ENCODE results near the gene FHAD1. TPM values are rescaled to one million over a fixed set of nuclear protein-coding genes. Genes with fewer than 3 reads are reported as not detected.

Gene FHAD1
- total and polyA plus RNA-seq, 9 of the 15 experiments (the other 6 are each of a cell fraction or from before 2014, with no cell fraction given): 0.32 to 2.1 (median 1.5) TPM; not detected in 1

DNA sequence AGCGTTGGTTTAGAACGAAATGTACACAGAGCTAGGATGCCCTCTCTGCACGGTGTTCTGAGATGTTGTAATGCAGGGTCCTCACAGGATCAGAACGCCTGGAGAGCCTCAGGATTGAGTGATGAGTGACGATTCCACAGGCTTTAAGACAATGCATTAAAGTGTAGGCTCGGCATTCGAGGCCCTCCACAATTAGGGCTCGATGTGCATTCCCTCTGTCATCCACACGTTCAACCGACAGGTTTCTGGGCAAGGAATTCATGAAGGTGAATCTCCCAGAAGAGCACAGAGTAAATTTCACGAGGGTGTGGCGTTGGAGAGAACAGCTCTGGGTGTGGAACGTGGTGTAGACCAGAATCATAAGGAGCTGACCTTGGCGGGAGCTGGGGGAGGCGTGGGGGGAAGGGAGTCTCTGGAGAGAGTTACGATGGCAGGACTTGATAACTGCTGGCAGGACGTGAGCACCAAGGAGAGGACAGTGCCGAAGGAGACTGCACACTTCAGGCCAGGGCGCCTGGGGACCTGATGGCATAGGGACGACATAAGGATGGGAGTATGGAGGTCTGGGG is 111.6 kb downstream of the FHAD1 start (continued):
- no peak for TF ChIP-seq ILF3 (IDR thresholded peaks at IDR 0.05; ENCODE audit: borderline replicate concordance)
- peak; percentile 58; the same call in 1 of the 2 replicates for TF ChIP-seq NCOR1 (IDR thresholded peaks at IDR 0.05)
- no peak for TF ChIP-seq ZNF143 (CRISPR knock-in tag; IDR thresholded peaks at IDR 0.05)
- no peak for TF ChIP-seq FIP1L1 (IDR thresholded peaks at IDR 0.05; ENCODE audit: low read depth, low read length, poor library complexity, severe bottlenecking)
- TF ChIP-seq, protein P1, sequence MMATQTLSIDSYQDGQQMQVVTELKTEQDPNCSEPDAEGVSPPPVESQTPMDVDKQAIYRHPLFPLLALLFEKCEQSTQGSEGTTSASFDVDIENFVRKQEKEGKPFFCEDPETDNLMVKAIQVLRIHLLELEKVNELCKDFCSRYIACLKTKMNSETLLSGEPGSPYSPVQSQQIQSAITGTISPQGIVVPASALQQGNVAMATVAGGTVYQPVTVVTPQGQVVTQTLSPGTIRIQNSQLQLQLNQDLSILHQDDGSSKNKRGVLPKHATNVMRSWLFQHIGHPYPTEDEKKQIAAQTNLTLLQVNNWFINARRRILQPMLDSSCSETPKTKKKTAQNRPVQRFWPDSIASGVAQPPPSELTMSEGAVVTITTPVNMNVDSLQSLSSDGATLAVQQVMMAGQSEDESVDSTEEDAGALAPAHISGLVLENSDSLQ (IDR thresholded peaks at IDR 0.05): no peak
- peak; percentile 37; the same call in 1 of the 2 replicates for TF ChIP-seq TEAD4 (IDR thresholded peaks at IDR 0.05; ENCODE audit: low read length)
- TF ChIP-seq TEAD4 (CRISPR knock-in tag; IDR thresholded peaks at IDR 0.05; ENCODE audit: borderline replicate concordance): no peak
- TF ChIP-seq TBL1XR1 (IDR thresholded peaks at IDR 0.05; ENCODE audit: low read length in 2 of 2): peak in 1 of 2 experiments; percentile 21; a peak in 1 of 4 replicates
- no peak for TF ChIP-seq NFIC (IDR thresholded peaks at IDR 0.05)
- no peak for TF ChIP-seq LCOR (CRISPR knock-in tag; IDR thresholded peaks at IDR 0.05)
- TF ChIP-seq, protein P2, sequence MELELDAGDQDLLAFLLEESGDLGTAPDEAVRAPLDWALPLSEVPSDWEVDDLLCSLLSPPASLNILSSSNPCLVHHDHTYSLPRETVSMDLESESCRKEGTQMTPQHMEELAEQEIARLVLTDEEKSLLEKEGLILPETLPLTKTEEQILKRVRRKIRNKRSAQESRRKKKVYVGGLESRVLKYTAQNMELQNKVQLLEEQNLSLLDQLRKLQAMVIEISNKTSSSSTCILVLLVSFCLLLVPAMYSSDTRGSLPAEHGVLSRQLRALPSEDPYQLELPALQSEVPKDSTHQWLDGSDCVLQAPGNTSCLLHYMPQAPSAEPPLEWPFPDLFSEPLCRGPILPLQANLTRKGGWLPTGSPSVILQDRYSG (tag; conservative IDR thresholded peaks at IDR 0.05; ENCODE audit: low read depth): no peak
- no peak for TF ChIP-seq MEF2A (IDR thresholded peaks at IDR 0.05; ENCODE audit: control insufficient read depth, low read depth, low read length)
- TF ChIP-seq CHD2 (IDR thresholded peaks at IDR 0.05; ENCODE audit: low read depth, low read length): no peak
- peak; percentile 13 for TF ChIP-seq POU5F1 (IDR thresholded peaks at IDR 0.05; ENCODE audit: borderline replicate concordance, low read depth, low read length, partially characterized antibody)
- TF ChIP-seq NFATC3 (IDR thresholded peaks at IDR 0.05): no peak
- TF ChIP-seq RBM39 (optimal IDR thresholded peaks at IDR 0.05; ENCODE audit: low read depth, low read length): no peak
- TF ChIP-seq TOE1 (IDR thresholded peaks at IDR 0.05; ENCODE audit: borderline replicate concordance): no peak; the same call in 1 of the 2 replicates
- no peak for TF ChIP-seq TOE1 (CRISPR knock-in tag; IDR thresholded peaks at IDR 0.05; ENCODE audit: borderline replicate concordance, low read depth)
- no peak; the same call in 1 of the 2 replicates for TF ChIP-seq MAFK (IDR thresholded peaks at IDR 0.05; ENCODE audit: low read length)
- peak; percentile 57; the same call in 1 of the 2 replicates for TF ChIP-seq MTA1 (IDR thresholded peaks at IDR 0.05; ENCODE audit: borderline replicate concordance)
- TF ChIP-seq CHD4 (IDR thresholded peaks at IDR 0.05; ENCODE audit: insufficient read depth, insufficient replicate concordance, low read depth, low read length, poor library complexity, severe bottlenecking): peak; percentile 69
- TF ChIP-seq, protein P3, sequence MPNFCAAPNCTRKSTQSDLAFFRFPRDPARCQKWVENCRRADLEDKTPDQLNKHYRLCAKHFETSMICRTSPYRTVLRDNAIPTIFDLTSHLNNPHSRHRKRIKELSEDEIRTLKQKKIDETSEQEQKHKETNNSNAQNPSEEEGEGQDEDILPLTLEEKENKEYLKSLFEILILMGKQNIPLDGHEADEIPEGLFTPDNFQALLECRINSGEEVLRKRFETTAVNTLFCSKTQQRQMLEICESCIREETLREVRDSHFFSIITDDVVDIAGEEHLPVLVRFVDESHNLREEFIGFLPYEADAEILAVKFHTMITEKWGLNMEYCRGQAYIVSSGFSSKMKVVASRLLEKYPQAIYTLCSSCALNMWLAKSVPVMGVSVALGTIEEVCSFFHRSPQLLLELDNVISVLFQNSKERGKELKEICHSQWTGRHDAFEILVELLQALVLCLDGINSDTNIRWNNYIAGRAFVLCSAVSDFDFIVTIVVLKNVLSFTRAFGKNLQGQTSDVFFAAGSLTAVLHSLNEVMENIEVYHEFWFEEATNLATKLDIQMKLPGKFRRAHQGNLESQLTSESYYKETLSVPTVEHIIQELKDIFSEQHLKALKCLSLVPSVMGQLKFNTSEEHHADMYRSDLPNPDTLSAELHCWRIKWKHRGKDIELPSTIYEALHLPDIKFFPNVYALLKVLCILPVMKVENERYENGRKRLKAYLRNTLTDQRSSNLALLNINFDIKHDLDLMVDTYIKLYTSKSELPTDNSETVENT (CRISPR knock-in tag; IDR thresholded peaks at IDR 0.05): no peak
- no peak for TF ChIP-seq ZC3H8 (IDR thresholded peaks at IDR 0.05)
- TF ChIP-seq FOXK2 (conservative IDR thresholded peaks at IDR 0.05 in 1 of 2, IDR thresholded peaks at IDR 0.05 in 1 of 2; ENCODE audit: low read depth in 2 of 2): no peak
- TF ChIP-seq ZNF584 (CRISPR knock-in tag; IDR thresholded peaks at IDR 0.05; ENCODE audit: low read depth): no peak
- no peak for TF ChIP-seq ZFP30 (CRISPR knock-in tag; IDR thresholded peaks at IDR 0.05; ENCODE audit: borderline replicate concordance)

Data from K562 (cell line).